ENCODE measurements around the gene RAET1E. TPM values are rescaled to one million over a fixed set of nuclear protein-coding genes. Genes with fewer than 3 reads are reported as not detected.
"Not testable (repeated sequence)": the region's sequence is repeated elsewhere in the genome, so short reads cannot be mapped to it uniquely, and the experiment has no call there.

RAET1E gene
- total RNA-seq, 1 experiment from 2014 or later: 1.5 TPM

- DNase-seq (ENCODE audit: low read depth): no peak
Observed at GRCh38 chr6:149909701-149910470, 12.0 kb upstream of the RAET1E start.

DNA sequence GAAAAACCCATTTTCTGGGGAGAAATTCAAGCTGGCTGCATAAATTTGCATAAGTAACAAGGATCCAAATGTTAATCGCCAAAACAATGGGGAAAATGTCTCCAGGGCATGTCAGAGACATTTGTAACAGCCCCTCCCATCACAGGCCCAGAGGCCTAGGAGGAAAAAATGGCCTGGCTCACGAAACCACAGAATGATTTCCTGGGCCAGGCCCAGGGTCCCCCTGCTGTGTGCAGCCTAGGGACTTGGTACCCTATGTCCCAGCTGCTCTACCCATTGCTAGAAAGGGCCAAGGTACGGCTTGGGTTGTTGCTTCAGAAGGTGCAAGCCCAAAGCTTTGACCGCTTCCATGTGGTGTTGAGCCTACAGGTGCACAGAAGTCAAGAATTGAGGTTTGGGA is 10.6 kb upstream of the RAET1E start:
- DNase-seq (ENCODE audit: low read depth): not testable (repeated sequence)

DNA sequence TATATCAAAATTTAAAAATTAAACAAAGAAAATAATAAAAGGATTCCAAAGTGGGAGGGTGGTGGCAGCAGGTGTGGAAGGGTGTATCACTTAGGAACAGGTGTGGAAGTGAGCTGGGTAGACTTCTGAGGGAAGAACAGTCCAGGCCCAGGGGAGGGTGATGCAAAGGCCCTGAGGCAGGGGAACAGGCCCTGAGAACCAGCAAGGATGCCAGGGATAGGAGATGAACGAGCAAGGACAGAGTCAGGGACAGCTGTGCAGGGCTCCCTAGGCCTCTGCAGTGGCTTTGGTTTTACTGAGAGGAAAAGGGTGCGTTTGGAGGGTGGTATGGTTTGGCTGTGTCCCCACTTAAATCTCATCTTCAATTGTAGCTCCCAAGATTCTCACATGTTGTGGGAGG is 9.4 kb upstream of the RAET1E start:
- DNase-seq (ENCODE audit: low read depth): no peak

DNA sequence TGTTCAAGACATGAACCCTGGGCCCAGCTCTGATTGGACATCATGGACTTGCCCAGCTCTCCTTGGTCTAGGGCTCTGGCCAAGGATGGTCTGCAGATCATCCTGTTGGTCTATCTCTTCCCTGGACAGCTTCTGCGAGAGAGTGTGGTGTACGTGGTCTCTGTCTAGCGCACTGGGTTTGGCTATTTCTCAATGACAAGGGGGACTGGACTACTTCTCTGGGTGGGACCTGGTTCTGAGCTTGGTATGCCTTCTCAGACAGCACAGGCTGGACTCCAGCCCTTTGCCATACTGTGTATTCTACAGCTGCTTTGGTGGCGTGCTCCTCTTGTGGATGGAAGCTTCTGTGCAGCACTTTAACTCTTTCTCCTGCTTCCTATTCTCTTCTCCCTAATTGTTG is 8.5 kb upstream of the RAET1E start:
- DNase-seq (ENCODE audit: low read depth): no peak

- DNase-seq (ENCODE audit: low read depth): no peak
Observed at GRCh38 chr6:149905911-149906371, 8.0 kb upstream of the RAET1E start.

- no peak for DNase-seq (ENCODE audit: low read depth)
Observed at GRCh38 chr6:149905371-149905910, 7.5 kb upstream of the RAET1E start.

DNA sequence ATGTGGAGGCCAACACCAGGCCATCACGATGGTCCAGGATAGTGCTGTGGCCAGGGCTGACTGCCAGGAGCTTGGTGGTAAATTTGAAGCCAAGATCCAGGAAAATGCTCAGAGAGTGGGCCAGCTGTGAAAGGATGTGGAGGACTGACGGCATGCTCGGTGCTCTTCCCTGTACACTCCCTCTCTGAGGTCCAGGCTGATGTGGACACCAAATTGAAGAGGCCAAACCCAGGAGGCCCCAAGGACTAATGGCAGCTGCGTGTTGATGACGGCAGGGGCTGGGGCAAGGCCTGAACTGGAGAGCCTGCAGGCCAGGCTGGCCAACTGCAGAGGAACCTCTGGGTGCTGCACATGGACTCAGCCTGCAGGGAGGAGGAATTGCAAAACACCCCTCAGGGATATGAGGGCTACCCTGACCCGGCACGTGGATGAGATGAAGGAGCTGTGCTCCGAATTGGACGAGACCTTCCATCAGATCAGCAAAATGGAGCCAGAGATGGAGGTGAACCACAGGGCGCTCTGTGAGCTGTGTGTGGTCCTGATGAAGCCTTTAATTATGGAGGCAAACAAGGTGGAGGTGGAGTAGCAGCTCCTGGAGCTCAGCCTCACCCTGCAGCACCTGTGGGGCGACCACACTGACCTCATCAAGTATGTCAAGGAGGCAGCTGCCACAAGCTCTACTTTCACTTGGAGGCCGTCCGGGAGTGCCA is 6.9 kb upstream of the RAET1E start:
- DNase-seq (ENCODE audit: low read depth): no peak

- no peak for DNase-seq (ENCODE audit: low read depth)
Observed at GRCh38 chr6:149903938-149904611, 6.2 kb upstream of the RAET1E start.

- DNase-seq (ENCODE audit: low read depth): no peak
Observed at GRCh38 chr6:149901444-149902140, 3.7 kb upstream of the RAET1E start.

DNA sequence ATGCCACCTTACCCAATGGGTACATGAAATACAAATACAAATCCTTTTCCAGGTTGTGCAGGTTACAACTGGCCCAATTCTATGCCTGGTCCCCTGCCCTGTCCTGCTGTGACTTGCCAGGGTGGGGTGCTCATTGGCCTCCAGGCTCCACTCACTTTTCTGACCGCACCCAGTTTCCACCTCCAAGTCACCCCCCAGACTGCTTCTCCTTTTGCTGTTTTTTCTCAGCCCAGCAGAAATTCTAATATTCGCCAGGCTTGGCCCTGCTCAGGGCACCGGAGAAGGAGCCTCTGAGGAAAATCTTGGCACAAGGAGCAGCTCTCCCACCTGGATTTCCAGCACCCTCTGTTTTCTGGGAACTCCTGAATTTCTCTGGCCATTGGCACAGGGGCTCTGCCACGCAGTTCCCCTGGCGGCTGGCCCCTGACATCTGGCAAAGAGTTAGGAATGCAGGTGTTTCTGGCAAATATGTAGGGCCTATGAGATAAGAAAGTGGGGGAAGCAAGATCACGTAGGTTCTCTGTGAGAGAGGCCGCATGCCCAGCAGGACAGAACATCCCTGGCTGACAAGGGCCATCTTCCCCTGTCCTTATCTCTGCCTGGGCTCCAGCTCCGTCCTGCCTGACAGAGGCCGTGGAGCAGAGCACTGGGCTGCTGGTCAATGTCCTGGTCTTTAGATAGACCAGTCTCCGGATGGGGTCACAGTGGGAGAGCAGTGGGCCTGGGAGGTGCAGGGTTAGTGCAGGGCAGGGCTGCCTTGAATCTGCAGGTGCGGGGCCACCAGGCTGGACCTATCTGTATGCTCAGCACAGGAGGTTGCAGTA is 2.9 kb upstream of the RAET1E start:
- no peak for DNase-seq (ENCODE audit: low read depth)

DNA sequence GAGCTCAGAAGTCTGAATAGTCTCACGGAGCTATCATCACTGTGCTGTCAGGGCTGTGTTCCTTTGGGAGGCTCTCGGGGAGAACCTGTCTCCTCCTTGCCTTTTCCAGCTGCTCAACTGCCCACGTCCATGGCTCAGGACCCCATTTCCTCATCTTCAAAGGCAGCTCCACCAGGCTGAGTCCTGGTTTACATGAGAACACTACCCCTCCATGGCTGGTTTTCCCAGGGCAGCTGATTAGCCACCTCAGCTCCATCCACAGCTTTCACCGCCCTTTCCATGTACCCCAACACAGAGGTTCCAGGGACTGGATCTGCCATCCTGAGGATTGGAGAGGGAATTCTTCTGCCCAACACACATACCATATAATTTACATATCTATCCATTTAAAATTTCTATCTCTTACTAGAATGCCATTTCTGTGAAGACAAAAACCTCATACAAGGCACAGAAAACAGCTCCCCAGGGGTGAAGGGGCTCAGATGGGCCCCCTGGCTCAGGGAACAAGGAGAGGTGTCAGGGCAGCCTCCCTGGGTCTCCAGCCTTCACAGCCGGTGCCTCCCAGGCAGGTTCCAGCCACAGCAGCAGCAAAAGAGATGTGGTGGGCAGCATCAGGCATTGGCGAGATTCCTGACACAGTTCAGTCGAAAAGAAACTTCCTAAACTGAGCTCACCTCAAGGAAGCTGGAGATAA is 2.2 kb upstream of the RAET1E start:
- DNase-seq (ENCODE audit: low read depth): no peak

DNA sequence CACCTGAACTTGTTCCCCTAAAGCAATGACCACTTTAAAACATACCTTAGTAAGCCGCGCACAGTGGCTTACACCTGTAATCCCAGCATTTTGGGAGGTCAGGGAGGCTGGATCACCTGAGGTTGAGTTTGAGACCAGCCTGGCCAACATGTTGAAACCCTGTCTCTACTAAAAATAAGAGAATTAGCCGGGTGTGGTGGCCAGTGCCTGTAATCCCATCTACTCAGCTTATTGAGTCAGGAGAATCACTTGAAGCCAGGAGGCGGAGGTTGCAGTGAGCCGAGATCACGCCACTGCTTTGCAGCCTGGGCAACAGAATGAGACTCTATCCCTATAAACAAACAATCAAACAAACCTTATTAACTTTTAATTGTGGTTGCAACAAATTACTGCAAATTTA is 1.6 kb upstream of the RAET1E start:
- no peak for DNase-seq (ENCODE audit: low read depth)

- no peak for DNase-seq (ENCODE audit: low read depth)
Observed at GRCh38 chr6:149898966-149899365, 1.1 kb upstream of the RAET1E start.

- DNase-seq (ENCODE audit: low read depth): peak; percentile 97
Observed at GRCh38 chr6:149897015-149897697, 757 bp downstream of the RAET1E start.

GRCh38 chr6:149896491-149896890 is 1.4 kb downstream of the RAET1E start:
- DNase-seq (ENCODE audit: low read depth): peak; percentile 76

DNA sequence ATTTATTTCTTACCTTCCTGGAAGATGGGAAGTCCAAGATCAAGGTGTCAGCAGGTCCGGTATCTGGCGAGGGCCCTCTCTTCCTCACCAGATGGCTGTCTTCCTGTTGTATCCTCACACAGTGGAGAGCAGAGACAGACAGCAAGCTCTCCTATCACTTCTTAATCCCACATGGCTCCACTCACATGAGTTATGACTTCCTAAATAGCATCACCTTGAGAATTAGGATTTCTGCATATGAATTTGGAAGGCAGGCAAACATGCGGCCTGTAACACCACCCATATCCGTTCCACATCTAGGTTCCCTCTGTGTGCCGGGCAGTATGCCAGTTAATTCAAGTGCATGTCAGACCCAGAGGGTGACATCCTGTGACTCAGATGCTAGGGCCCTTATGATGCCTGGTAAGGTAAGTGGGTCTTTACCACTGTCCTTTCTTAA is 2.1 kb downstream of the RAET1E start:
- peak; percentile 98 for DNase-seq (ENCODE audit: low read depth)

GRCh38 chr6:149895048-149895590 is 2.8 kb downstream of the RAET1E start:
- DNase-seq (ENCODE audit: low read depth): peak; percentile 90

GRCh38 chr6:149891864-149892263 is 6.0 kb downstream of the RAET1E start:
- DNase-seq (ENCODE audit: low read depth): not testable (repeated sequence)

DNA sequence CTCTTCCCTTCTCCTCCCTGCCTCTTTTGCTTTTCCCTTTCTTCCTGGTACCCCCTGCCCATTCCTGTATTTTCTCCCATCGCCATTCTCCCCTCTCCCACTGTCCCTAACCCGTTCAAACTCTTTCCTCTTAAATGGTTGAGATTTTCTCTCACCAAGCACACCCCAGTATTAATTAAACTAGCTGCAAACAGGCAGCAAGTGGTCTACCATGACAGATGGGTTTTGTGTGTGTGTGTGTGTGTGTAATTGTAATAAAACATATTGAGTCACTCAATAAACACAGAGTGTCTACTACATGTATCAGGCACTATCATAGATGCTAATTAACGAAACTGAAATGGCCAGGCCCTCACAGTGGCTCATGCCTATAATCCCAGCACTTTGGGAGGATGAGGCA is 6.7 kb downstream of the RAET1E start:
- no peak for DNase-seq (ENCODE audit: low read depth)

Data from M059J (cell line).